Kasumi-1 (cell line): ENCODE measurements around the gene KCNQ1.
A peak's percentile ranks its signal among the peaks of the same experiment; 100 is the strongest.

ENCODE experiments used
- DNase-seq, 2 experiments: peaks; one replicate each; lab custom pipeline; 2025; lab: John Stamatoyannopoulos, UW

The KCNQ1 gene

DNA sequence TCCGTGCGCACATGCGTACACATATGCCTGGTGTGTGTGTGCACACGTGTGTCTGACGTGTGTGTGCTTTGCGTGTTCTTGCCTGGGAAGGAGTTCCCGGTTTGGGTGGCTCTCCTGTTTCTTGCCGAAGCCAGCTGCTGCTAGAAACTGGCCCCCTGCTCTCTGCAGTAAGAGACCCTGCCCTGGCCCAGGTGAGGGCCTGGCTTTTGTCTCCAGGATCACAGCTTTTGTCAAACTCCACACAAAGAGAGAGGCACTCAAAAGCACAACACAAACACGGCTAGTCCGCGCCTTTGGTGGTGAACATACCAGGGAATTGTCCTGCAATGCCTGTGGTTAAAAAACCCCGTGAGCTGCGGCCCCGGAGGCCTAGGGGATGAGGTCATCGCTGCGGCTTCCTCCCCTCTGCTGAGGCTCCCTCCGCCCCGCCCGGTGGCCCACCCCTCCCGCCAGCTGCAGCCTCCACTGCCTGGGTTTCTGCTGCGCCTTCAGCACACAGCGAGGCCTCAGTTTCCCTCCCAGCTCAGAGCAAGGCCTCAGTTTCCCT, 88.9 kb downstream of the KCNQ1 start:
- DNase-seq = peak in 1 of 2 experiments; percentile 37

DNA sequence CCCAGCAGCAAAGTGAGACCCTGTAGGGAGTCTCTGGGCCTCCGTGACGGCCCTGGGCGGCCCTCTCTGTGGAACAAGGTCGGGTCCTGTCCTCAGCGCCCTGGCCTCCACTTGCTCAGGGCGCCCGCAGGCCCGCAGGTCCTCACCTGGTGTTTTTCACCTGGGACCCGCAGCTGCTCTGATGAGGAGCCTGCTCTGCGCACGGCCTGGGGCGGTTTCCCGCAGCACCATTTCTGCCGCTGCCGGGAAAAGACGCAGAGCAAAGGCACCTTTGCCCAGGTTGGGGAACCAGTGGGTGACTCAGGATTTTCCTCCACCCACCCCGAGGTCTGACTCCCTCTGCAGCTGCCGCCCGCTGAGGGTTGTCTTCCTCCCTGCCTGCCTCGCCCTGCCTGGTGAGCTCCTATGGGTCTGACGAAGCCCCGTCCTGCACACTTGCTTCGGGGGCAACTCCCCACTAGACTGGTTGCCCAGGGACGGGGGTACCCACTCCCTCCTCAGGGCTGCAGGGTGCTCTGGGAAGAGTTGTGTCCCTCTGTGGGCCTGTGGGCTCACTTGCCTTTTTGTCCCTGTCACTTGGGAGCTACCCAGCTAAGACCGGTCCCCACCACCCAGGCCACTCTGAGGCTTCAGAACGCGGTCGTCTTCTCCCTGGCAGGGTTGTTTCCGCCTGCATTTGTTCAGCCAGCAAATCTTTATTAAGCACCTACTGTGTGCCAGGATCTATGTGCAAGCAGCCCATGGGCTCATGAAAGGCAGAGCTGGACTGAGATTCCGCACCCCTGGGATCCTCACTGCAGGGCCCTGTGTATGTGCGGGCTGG, 89.5 kb downstream of the KCNQ1 start:
- DNase-seq = no peak

DNA sequence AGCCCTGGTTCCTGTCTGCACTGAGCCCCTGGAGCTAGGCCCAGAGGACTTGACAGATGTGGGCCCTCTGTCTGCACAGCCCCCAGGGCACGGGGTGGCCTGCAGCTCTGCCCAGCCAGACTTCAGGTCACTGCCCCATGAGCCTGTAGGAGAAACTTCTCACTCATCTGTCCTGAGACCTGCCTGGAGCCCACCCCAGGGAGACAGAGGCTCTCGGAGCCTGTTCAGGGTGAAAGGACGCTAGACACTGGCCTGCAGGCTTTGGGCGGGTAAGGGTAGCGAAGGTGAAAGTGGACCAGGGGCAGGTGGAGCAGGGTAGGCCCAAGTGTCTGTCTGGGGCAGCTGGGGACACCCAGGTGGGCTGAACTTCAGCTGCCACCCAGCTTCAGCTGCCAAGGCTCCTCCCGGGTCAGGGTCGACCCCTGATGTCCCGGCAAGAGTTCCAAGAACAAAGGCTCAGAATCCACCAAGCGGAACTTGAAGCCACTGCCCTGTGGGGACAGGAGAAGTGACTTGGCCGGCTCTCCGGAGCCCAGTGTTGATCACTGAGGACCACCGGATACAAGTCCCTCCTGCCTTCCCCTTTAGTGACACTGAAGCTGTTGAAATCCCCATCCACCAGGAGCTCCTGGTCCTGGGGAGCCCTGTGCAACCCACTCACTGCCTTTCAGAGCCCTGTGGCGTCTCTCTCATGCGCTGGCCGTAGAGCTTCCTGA, 90.3 kb downstream of the KCNQ1 start:
- DNase-seq = no peak

DNA sequence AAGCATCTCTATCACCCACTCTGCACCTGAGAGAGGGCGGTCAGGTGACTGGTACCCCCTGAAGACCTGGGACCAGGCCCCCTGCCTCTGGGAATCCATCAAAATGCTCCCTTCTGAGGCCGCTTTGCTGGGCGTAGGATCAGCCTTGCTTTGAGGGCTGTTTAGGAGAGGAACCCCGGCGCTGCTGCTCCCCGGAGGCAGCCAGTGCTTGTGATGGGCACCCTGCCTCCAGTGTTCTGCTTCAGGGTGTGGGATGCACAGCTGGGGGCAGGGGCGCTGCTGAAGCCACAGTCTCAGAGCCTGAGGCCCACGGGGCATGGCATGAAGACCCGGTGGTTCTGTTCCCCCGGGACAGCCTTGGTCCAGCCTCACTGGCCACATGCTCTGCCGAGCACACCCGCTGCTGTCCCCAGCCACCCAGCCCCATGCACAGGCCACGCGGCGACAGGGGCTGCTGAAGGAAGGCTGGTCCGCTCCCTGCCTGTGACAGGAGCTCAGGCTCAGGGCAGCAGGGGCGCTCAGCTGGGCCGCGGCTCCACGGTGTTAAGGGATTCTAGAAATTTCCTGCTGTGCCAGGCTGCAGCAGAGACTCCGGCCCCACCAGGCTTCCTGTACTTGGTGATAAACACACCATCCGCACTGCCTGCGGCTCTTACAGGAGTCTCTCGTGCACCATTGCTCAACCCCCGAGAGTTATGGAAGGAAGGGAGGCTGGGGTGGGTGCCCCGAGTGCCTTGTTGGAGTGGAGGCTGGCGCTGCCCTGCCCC, 91.0 kb downstream of the KCNQ1 start:
- DNase-seq = no peak

DNA sequence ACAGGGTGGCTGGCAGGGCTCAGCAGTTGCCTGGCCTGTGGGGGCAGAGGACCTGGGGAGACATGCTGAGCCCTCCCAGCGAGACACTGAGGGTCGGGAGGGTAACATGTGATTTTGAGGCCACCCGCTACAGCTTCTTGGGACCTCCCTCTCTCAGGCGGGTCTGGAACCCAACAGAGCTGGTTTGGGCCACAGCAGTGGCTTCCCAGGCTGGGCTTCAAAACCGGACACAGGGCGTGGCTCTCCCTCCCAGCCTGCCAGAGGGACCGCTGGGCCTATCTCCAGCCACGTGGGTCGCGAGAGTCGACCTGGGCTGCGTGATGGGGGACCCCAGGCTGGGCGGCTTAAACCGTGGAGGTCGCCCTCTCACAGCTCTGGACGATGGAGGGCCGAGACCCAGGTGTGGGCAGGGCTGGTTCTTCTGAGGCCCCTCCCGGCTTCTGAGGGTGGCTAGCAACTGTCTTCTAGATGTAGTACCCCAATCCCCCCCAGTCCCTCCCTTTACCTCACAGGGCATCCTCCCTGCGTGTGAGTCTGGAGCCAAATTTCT, 91.7 kb downstream of the KCNQ1 start:
- DNase-seq = no peak

DNA sequence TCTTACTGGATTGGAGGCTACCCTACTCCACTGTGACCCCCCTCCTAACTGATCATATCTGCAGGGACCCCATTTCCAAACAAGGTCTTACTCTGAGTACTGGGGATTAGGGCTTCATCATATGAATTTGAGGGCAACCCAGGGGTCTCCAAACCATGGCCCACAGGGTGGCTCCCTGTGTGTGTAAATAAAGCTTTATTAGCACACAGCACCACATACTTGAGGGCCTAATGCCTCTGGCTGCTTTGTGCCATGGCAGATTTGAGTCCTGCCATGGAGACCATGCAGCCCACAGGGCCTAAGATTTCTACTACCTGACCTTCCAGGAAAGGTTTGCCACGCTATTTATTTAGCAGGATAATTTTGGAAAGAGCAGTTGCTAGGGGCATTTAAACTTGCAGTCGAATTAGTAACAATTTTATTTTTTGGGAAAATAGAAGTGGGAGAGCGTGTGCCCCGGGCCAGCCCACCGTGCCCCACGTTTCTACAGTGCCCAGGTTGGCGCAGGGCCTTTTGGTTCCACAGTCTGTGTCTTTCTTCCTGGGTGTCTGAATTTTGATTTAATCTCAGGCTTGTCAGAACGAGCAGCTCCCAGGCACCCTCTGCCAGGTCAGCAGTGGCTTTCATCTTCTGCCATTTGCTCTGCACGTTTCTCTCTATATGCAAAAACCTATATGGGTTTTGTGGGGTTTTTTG, 92.3 kb downstream of the KCNQ1 start:
- no peak for DNase-seq

DNA sequence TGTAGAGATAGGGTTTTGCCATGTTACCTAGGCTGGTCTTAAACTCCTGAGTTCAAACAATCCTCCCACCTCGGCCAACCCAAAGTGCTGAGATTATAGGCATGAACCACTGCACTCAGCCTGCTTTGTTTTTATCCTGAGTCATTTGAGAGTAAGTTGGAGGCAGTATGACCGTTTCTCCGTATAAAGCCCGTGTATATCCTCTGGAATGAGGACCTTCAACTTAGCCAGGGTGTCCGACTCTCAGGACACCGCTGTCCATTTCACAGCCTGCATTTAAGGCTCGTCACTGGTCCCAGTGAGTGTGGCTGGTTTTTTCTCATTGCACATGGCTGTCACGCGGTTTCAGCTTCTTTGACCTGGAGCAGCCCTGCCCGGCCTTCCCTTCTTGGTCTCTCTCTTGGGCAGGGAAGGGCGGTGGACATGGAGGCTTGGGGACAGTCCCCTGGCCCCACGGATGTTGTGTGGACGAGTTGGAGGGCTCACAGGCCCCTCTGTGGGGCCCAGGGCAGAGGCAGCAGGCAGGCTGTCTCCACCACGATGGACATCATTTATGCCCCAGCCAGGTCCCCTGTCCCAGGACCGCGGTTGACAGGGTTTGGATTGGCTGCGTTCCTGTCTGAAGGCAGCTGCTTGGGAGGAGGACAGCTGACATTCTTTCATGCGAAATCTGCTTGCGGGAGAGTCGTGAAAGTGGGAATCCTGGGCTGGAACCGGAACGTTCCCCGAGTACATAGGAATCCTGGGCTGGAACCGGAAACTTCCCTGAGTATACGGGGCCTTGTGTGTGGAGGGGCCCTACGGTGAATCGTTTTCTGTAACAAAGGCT, 93.3 kb downstream of the KCNQ1 start:
- DNase-seq = no peak

DNA sequence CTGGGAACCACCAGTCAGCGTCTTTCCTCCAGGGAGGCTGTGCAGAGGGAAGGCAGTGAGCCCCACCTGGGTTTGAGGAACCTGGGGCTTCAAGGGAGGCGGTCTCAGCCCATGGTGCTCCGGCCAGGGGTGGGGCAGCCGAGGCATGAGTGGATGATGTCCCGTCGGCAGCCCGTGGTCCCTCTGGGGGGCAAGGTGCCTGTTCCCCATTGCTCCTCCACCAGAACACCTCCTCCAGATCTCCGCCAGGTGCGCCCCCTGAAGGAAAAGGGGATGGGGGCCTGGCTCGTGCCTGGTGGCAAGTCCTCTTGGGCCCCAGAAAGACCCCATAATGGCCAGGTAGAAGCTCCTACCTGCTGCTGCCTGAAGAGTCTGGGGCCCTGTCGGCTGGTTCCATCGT, 94.1 kb downstream of the KCNQ1 start:
- no peak for DNase-seq

DNA sequence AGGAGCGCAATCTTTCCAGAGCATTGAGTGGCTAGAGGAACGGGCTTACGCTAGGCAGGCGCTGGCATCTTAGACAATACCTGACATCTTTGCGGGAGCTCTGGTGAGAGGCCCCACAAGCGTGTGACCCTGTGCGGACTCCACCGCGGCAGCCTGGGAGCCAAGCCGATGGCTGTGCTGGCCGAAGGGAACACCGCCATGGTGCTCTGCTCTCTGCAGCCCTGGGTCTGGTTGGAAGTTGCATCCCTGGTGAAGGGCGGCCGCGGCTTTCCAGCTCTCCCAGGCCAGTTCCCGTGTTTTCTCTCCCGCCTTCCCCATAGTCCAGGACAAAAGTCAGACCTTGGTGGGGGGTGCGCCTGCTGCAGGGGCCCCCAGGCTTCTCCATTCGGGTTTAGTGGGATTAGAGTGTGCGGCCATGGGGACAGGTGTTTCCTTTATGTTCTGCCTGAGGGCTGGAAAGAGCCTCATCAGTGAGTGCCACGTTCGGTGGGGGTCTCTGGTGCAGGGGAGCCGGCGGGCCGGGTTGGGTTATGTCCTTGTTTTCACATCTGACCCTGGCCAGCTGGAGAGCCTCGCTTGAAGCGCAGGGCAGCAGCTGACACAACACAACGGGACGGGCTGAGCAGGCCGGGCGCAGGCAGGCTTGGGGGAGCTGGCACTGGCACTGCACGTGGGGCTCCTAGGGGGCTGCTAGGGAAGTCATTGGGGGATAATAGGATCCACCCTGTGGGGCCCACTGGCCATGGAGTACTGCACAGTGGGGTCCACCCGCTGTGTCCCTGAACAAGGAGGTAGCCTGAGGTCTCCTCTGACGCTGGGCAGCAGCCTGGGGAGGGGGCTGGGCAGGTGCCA, 94.8 kb downstream of the KCNQ1 start:
- DNase-seq = no peak

DNA sequence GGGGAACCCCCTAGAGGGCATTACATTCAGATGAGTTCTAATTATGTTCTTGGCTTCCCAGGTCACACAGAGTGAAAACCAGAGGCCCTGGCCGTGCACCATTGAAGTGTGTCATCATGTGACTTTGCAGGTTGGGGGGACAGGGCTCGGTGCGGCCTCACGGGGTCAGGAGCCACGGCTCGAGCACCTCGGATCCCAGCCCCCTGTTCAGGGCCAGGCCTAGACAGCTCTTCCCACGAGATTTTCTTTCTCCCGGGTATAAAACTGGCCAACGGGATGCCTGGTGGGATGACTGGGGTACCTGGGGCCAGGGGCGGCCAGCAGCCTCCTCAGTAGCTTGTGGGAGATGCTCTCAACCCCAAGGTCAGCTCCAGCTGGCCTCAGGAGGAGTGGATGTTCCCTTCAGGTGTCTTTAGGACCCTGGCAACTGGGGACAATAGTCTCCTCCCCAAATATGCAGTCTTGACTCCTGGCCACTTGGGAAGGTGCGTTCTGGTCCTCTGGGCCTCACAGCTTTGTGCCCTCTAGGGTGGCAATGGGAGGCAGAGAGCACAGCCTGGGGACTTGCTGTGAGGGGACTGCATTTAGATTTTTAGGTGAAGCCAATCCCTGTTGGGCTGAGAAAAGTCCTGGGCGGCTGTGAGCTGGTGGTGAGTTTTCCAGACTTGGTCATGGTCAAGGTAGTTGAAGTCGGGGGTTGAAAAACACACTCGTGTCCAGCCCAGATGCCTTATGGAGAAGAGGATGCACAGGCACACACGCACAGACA, 95.6 kb downstream of the KCNQ1 start:
- no peak for DNase-seq

DNA sequence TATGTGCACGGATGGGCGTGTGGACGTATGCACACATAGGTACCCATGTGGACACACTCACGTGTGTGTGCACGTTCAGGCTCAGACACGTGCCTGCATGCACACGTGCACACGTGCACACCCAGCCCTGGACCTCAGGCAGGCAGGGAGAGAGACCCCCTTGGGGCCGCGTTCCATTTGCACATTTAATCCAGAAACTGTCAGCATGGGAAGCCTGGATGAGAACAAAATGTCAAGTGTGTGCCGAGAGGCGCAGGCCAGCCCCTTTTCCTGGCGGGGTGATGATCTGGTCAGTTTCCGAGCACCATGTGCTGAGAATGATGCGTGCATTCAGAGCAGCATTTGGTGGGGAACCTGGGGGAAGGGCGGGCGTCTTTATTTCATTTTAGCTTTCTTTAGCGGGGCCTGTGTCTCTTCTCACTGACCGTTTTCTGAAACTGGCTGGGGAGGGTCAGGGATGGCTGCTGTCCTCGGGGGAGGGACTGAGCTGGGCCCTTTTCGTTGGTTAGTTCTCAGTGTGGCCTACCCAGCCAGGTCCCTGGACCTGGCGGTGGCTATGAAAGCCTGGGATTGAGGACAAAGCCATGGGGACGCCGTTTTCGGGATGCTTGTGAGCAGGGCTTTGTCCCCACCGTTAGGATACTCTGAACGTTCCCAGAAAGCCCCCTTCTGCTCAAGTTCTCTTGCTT, 96.3 kb downstream of the KCNQ1 start:
- DNase-seq = no peak

DNA sequence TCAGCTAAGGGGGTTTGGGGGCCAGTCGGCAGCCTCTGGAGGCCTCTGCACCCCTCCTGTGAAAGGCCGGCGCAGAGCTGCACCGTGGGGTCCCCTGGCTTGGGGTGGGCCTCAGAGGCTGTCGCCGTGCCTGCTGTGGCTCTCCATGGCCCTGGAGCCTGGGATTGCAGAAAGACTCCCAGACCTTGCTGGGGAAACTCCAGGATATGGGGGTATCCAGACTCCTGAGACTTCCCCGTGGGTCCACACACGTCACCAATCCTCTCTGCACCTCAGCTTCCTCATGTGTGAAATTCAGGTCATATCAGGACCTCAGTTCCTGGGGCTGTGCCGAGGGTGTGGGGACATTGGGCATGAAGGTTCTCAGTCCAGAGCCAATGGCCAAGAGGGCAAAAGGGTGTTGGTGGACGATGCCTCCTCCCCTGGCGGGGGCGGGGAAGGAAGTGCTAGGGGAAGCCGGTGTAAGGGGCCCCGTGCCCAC, 97.1 kb downstream of the KCNQ1 start:
- DNase-seq = no peak

DNA sequence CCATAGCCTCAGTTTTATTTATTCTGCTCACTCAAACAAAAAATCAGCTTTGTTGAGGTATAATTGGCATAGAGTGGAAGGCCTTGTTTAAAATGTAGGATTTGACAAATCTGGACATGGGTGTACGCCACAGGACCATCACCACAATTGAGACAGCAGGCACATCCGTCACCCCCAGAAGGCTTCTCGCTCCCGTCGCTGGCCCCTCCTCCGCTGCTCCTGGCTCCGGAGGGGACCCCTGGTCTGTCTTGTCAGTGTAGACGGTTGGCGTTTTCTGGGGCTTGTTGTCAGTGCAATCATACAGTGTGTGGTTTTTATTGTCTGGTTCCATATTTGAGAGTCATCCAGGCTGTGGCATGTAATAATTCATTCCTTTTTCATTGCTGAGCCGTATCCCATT, 97.6 kb downstream of the KCNQ1 start:
- no peak for DNase-seq

DNA sequence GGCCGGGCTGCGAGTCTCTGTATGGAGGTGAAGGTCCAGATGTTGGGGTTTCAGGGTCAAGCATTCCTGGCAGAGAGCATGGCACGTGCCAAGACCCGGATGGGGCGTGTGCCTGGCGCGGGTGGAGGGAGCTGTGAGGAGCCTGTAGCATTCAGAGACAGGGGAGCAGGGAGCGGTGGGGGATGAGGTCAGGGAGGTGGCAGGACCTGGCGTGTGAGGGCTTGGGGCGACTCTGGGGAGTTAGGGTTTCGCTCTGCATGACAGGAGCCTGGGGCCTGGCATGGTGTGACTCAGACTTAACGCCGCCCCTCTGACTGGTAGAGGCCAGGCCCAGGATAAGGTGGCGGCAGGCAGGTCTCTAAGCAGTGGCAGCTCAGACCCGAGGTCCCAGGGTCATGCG, 103.0 kb downstream of the KCNQ1 start:
- no peak for DNase-seq

DNA sequence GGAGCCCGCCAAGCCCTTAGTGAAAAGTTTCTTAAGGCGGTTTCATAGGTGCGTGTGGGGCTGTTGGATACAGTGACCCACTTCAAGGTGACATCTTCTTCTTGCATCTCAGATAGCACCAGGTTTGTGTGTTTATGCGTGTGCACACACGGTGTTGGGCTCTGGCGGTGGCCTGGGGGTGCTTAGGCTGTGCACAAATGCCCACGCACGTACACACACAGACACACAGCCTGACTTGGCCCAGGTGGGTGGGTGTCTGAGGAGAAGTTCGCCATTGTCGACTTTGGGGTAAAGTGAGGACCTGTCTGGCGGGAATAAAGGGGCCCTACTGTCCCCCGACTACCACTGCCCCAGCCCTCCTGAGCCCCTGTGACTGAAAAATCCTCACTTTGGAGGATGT, 103.8 kb downstream of the KCNQ1 start:
- no peak for DNase-seq

DNA sequence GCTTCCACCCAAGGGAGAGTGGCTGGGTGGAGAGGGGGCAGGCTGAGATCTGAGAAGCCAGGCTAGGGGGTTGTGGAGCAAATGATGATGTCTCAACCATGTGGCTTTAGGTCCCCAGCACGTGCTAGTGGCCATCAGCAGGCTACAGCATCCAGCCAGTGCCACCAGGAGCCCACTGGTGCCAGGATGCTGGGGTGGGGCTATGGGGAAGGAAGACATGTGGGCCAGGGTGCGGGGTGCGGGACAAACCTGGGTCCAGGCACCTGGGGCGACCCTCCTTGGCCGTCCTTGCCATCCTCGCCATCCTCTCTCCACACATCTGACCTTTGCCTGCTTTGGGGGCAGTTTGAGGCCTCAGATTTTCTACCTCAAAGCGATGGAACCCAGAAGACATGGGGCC, 104.3 kb downstream of the KCNQ1 start:
- no peak for DNase-seq

DNA sequence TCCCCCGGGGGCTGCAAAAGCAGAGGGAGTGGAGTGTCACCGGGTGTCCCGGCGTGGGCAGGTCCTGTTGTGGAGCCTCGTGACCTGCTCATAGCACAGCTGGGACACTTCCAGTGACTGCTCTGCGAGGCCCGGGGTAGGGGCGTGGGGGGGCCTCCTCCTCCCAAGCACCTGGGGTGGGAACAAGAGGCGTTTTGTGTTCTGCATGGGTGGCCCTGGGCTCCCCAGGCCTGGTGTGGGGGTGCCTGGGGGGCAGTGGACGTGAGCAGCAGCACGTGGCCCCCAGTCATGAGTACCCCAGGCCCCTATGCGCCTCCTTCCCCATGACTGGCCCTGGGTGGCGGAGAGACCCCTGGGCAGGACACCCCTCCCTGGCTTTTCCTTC, 104.7 kb downstream of the KCNQ1 start:
- DNase-seq = no peak

DNA sequence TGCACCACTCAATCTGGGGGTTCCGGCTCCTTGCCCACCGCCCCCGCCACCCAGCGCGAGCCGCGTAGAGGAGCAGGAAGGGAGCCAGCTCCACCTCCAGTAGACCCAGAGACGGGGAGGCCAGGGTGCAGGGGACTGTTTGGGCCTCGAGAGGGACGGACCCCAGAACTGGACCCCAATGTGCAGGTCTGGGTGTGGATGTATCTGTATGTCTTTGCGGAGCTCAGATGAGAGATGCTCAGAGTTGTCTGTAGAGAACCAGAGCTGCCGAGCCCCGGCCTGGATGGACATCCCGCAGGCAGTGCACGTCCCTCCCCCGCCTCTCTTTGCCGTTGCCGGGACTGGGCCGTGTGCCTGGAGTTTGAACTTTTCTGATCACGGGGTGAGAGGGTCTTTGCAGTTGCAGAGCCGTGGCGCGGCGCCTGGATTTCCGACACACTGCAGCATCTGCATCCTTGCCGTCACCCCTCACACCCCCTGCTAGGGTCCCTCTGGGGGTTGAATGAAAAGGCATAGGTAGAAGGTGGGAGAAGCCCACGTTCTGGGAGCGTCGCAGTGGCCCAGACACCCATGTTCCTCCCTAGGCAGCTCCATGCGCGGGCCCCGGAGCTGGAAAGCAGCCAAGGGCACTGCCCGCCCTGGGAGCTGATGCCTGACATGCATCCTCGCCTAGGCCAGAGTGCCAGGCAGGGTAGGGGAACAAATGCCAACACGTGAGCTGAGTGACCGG, 105.2 kb downstream of the KCNQ1 start:
- no peak for DNase-seq
